HG02678 (cell line): ENCODE measurements around the gene ERMN.

Experiments used
- ATAC-seq: cut with Tn5 transposase; IDR thresholded peaks from one replicate; pipeline ENCODE4 v1.9.1; 2021; ENCODE audit warnings: mild to moderate bottlenecking, moderate library complexity; ENCODE audit not compliant: unreplicated experiment

Gene ERMN

DNA sequence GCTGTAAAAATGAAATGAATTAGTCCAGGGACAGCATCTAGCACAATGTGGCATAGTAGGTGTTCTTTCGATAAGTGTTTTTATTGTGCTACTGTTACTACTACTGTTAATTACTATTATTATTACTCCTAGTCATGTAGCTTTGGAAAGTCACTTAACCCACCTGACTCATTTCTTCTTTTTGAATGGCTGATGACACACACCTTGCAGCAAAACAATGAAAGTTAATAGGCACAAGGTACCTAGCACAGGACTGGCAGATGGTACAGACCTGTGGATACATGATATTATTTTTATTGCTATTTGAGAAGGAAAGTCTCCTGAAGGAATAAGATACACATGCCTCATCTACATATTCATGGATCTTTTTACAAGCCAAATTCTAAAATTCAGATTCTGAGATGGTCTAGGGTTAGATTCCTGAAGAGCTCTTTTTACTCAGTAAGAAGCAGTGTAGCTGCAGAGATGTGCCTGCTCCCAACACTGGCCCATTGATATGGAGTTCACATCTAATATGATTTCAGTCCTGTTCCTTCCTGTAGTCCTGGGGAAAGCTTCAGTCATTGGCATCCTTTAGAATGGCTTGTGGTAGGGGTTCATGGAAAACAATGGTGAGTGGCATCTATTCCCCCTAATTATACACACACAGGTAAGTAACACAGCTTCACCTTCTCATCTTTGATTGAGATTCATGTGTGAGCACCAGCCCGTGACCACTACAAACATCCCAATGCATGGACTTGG is 7.9 kb upstream of the ERMN start:
- no peak for ATAC-seq

- no peak for ATAC-seq
Observed at GRCh38 chr2:157329524-157329923, 3.9 kb upstream of the ERMN start.

GRCh38 chr2:157327621-157328500 is 2.2 kb upstream of the ERMN start:
- peak; percentile 99 for ATAC-seq

DNA sequence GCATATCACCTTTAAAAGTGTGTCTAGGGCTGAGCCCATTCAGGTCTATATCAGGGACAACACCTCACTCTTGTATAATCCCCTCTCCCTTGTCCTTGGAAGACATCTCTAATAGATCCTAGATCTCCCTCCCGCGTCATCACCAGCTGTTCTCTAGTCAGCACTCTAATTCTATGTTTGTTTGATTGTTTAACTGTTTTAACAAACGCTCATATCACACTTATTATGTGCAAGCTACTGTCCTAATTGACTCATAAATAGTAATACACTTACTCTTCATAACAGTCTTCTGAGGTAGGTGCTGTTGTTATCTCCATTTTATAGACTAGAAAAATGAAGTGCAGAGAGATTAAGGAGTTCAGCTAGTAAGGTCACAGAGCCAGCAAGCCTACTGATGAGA is 1.6 kb upstream of the ERMN start:
- ATAC-seq, result peak; percentile 29

DNA sequence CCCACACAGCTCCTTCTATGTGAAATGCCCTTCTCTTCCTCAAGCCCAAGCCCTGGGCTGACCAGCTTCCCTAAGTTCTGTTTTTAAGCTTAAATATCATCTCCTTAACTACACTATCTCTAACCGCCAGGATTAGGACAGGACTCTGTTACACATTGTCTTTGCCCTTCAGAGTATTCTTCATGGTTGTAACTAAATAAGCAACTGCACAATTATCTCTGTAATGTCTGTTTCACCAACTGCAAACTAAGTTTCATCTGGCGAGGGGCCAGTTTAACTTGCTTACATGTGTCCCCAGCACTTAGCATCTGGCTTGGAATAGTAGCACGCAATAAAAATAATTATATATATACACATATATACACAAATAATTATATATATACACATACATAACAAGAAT is 1.1 kb upstream of the ERMN start:
- no peak for ATAC-seq

DNA sequence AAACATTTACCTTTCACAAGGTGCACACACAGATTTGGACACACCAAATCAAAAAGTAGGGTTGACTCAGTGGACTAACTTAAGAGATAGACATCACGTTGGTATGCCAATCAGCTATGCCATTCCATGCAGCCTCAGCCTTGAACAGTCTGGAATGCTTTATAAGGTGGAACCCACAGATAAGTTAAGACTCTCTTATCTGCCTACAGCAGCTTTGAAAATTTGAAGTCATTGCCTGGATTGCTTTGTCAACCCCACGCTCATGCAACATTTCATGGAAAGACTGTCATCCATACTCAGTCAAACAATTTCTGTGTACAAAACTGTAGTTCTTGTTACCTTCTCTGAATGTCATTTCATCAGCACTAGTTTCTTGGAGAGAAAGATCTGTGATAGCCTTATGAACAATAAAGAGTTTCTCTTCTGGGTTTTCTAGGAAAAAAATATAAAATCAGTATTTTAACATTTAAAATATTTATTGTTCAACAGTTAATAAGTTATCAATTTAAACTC is 1.2 kb downstream of the ERMN start:
- no peak for ATAC-seq

DNA sequence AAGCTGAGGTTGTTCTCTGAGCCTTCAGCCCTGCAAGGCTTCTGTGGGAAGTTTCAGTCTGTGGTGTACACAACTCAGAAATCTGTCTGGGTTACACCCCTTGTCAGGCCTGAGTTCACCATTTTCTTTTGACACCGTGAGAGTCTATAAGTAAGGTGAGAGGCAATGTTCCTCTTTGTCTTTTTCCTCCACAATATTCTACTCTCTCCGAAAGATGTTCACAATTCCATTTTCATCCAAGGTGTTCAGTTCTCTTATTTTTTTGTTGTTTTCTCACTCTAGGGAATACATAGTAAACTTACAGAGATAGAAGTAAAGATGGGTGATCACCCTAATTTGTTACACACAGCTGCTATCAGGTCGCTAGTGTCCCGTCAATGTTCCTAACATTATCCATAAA is 3.2 kb downstream of the ERMN start:
- no peak for ATAC-seq

DNA sequence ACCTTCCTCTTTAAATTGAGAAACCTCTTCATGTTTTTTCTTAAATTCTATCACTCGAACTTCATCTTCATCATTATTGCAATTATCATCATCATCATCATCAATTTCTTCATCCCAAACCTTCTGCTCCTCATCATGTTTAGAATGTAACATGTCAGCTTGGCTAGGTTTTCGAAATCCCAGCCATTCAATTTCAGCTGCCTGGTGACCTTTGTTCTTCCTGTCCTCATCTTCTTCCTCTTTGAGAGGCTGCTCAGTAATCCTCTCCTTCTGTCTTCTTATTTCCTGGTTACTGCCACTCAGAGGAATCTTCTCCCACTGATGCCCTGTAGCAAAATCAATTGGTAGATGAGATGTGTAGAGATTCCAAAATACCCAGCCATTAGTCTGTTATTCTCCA is 4.2 kb downstream of the ERMN start:
- ATAC-seq, result no peak

- ATAC-seq, result no peak
Observed at GRCh38 chr2:157320409-157320808, 5.2 kb downstream of the ERMN start.

DNA sequence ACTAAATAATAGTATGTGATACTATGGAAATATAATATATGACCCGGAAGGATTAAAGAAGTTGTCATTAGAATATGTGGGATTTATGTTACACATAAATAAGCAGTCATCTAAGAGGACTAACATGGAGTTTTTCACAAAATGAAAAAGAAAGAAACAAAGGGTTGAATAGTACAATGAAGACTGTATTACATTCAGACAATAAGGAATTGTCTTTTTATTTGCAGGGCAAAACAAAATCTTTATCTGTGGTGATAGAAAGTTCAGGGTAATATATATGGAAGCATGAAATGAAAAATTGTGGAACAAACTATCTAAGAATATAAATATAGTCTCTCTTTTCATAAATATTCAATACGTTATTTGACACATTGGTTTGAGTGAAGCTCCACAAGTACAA is 5.8 kb downstream of the ERMN start:
- no peak for ATAC-seq

GRCh38 chr2:157318884-157319283 is 6.7 kb downstream of the ERMN start:
- no peak for ATAC-seq

DNA sequence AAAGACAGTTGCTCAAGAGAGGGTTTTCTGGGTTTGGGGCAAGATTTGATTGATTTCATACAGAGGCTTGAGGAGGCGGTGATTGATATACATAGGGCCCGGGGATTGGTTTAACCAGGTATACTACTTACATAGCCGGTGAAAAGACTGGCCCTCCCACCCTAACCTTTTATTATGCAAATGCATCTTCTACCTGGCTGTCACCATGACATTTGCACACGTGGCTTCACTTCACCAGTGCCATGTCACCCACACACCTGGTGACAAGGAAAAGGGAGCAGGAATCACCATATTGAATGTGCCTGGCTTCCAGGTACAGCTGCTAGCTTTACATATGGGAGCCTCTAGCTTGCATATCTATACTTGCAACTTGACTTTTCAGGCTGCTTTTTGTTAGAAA is 9.7 kb downstream of the ERMN start:
- ATAC-seq, result no peak

DNA sequence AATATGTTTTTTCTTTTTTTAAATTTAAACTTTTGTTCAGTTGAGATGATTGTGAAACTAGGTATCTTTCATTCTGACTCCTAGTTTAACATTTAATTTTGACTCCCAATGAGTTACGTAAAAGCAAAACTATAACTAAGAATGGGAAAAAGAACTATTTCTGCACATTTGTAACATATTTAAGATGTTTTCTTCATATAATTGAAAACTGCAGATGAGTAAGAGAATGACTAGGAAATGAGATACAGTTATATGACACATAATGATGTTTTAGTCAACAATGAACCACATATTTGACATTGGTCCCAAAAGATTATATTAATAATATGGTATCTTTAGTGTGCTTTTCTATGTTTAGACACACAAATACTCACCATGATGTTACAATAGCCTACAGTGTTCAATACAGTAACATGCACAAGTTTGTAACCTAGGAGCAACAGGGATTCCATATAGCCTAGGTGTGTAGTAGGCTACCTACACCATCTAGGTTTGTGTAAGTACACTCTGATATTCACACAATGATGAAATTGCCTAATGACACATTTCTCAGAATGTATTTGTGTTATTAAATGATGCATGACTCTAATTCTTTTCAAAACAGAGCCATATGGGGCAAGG is 12.6 kb downstream of the ERMN start:
- peak; percentile 47 for ATAC-seq

DNA sequence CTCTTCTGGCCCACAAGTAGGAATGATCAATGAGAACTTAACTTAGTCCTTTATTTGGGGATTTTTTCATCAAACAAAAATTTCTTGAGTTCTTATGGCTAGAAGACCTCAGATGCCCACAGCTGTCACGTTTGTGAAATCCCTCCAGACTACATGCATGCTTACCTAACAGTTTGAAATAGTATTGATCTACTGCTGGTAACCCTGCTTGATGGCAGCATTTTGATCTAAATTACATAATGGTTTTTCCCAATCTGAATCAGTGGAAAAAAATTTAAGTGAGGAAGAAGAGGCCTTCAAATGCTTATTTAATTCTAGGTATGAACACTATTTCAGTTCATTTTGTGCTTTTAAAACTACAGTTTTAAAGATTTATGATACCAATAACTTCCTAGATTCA is 13.9 kb downstream of the ERMN start:
- ATAC-seq, result no peak

GRCh38 chr2:157309878-157310277 is 15.7 kb downstream of the ERMN start:
- no peak for ATAC-seq

GRCh38 chr2:157307021-157307420 is 18.6 kb downstream of the ERMN start:
- no peak for ATAC-seq

GRCh38 chr2:157305723-157306110 is 19.9 kb downstream of the ERMN start:
- ATAC-seq, result no peak

DNA sequence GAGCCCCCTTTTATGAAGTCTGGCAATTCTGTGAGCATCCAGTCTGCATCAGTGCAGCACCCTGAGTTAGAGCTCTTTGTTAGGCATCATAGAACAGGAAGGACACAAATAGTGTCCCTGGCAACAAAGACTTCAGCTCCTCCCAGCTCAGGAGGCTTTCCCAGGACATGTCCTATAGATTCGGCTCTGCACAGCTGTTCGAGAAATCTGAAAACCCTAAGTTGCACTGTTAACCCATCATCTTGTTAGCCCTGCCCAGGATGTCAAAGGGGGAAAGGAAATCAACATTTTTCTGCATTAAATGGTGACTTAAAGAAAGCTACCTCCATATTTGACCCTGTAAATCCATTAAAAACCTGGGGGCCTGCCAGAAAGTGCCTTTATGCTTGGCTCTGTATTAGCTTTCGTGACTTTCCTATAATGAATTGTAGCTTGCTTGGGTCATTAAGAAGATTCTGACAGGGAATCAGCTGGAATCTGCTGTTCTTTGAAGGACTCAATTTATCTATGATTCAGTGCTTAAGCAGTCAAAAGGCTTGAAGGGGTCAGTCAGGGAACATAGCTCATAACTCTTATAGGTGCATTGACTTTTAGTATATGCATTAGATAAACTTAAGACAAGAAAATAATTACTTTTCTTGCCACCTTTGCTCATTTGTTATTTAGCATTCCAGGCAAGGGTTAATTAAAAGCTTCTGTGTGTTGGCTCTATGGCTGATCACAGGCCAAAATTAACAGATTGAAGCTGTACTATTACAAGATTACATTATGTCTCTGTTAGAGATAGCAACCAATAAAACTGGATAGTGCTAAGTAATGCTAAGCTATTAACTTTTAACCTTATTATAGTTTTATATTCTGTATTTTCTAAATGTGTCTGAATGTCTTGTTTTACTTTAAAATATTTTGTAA is 20.6 kb downstream of the ERMN start:
- ATAC-seq, result no peak

DNA sequence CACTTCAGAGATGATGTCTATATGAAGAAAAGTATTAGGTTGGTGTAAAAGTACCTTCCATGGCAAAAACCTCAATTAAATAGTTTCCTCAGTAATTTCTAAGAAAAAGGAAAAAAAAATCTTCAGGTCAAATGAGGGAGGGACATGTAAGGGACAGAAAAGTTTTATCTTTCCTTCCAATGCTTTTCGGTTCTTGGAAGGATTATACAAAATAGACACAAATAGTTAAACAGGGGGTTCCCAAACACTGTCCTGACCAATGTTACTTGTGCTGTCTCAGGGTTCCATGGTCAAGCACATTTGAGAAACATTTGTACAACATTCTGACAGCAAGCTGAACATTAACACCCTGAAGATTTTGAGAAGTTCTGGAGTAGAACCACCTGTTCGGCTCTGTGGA is 22.0 kb downstream of the ERMN start:
- no peak for ATAC-seq

GRCh38 chr2:157302492-157303099 is 23.0 kb downstream of the ERMN start:
- ATAC-seq, result peak; percentile 79
